A549 (cell line): Measurements from ENCODE around the gene CDK10.

Source experiments
- BHLHE40 ChIP-seq: IDR thresholded peaks from 2 replicates; pipeline ENCODE4 v1.6.1; 2012; ENCODE audit warnings: low read depth, low read length, inconsistent platforms
- CEBPB ChIP-seq, 2 experiments: fragments of >200 bp in 1 of 2; sonication (Bioruptor Twin) in 1 of 2; formaldehyde crosslinking in 1 of 2; IDR thresholded peaks; 2 replicates each; pipeline ENCODE4 v1.6.1; 2012 to 2016
- EP300 ChIP-seq, 2 experiments: fragments of >200 bp; sonication (Bioruptor Twin); formaldehyde crosslinking; IDR thresholded peaks; 2 replicates in 1 of 2; 3 replicates in 1 of 2; pipeline ENCODE4 v1.6.1; 2016 to 2017
- FOSL2 ChIP-seq, 2 experiments: fragments of 450-650 bp in 1 of 2; fragments of >200 bp in 1 of 2; sonication (Bioruptor Twin) in 1 of 2; formaldehyde crosslinking; IDR thresholded peaks; 2 replicates each; pipeline versions ENCODE4 v1.5.0 to v1.6.1; 2016 to 2020; ENCODE audit warnings: mild to moderate bottlenecking in 1 of 2, moderate library complexity in 1 of 2
- MAFK ChIP-seq: fragments of 450-650 bp; IDR thresholded peaks from 2 replicates; pipeline ENCODE4 v1.6.1; 2014; ENCODE audit not compliant: partially characterized antibody
- MYC ChIP-seq: IDR thresholded peaks from 2 replicates; pipeline ENCODE4 v1.6.1; 2012; ENCODE audit warnings: mild to moderate bottlenecking, inconsistent platforms, low read length, improper control_type of control experiment, borderline replicate concordance
- RCOR1 ChIP-seq: fragments of 150-350 bp; IDR thresholded peaks from 2 replicates; pipeline ENCODE4 v1.6.1; 2014; ENCODE audit warnings: antibody characterized with exemption, low read length, low read depth
- TF ChIP-seq, protein P1 (sequence below): fragments of 200-600 bp; sonication (generic); IDR thresholded peaks from 2 replicates; pipeline ENCODE4 v1.6.1; 2016; ENCODE audit warnings: antibody characterized with exemption, mild to moderate bottlenecking, moderate library complexity
- TF ChIP-seq, protein P2 (sequence below): fragments of >200 bp; sonication (Bioruptor Twin); formaldehyde crosslinking; IDR thresholded peaks from 3 replicates; pipeline ENCODE4 v1.5.1; 2016

DNA sequence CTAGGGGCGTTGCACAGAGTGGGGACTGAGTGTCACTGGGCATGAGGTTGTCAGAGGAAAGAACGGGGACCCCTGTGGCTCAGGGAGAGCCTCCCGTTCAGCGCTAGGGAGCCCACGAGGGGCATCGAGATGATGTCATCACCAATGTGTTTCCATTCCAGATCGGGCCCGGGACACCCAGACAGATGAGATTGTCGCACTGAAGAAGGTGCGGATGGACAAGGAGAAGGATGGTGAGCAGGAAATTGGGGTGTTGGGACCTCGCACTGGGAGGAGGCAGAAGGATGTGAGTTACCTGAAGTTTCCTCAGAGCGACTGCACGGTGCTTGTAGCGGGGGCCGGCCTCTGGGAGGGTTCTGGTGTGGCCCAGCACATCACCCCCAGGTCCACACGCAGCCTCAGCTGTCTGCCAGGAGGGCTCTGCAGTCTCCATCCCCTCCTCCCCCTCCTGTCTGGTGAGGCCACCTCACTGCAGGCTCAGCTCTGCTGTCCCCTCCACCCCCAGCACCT is 4.0 kb downstream of the CDK10 start:
- TF ChIP-seq, protein P1, sequence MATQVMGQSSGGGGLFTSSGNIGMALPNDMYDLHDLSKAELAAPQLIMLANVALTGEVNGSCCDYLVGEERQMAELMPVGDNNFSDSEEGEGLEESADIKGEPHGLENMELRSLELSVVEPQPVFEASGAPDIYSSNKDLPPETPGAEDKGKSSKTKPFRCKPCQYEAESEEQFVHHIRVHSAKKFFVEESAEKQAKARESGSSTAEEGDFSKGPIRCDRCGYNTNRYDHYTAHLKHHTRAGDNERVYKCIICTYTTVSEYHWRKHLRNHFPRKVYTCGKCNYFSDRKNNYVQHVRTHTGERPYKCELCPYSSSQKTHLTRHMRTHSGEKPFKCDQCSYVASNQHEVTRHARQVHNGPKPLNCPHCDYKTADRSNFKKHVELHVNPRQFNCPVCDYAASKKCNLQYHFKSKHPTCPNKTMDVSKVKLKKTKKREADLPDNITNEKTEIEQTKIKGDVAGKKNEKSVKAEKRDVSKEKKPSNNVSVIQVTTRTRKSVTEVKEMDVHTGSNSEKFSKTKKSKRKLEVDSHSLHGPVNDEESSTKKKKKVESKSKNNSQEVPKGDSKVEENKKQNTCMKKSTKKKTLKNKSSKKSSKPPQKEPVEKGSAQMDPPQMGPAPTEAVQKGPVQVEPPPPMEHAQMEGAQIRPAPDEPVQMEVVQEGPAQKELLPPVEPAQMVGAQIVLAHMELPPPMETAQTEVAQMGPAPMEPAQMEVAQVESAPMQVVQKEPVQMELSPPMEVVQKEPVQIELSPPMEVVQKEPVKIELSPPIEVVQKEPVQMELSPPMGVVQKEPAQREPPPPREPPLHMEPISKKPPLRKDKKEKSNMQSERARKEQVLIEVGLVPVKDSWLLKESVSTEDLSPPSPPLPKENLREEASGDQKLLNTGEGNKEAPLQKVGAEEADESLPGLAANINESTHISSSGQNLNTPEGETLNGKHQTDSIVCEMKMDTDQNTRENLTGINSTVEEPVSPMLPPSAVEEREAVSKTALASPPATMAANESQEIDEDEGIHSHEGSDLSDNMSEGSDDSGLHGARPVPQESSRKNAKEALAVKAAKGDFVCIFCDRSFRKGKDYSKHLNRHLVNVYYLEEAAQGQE = no peak
- TF ChIP-seq RCOR1 (no peak), MYC (no peak), MAFK (no peak), FOSL2 (IDR thresholded peaks at IDR 0.05) (no peak), FOSL2 (CRISPR knock-in tag; IDR thresholded peaks at IDR 0.05) (no peak), BHLHE40 (no peak), EP300 (IDR thresholded peaks at IDR 0.05) (no peak), CEBPB (IDR thresholded peaks at IDR 0.05) (no peak)
- TF ChIP-seq, protein P2, sequence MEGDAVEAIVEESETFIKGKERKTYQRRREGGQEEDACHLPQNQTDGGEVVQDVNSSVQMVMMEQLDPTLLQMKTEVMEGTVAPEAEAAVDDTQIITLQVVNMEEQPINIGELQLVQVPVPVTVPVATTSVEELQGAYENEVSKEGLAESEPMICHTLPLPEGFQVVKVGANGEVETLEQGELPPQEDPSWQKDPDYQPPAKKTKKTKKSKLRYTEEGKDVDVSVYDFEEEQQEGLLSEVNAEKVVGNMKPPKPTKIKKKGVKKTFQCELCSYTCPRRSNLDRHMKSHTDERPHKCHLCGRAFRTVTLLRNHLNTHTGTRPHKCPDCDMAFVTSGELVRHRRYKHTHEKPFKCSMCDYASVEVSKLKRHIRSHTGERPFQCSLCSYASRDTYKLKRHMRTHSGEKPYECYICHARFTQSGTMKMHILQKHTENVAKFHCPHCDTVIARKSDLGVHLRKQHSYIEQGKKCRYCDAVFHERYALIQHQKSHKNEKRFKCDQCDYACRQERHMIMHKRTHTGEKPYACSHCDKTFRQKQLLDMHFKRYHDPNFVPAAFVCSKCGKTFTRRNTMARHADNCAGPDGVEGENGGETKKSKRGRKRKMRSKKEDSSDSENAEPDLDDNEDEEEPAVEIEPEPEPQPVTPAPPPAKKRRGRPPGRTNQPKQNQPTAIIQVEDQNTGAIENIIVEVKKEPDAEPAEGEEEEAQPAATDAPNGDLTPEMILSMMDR = no peak
